ENCODE results near the gene GUCY1A2.

The GUCY1A2 gene

GRCh38 chr11:106971864-106972263 is 46.4 kb downstream of the GUCY1A2 start:
- DNase-seq (ENCODE audit: extremely low read depth, low read depth), result no peak
- H3K4me3 ChIP-seq (replicated peaks; ENCODE audit: low read depth, low read length), result no peak overlapping the region
- TF ChIP-seq CTCF (IDR thresholded peaks at IDR 0.05; ENCODE audit: low read depth, low read length, missing control alignments), result no peak

GRCh38 chr11:106969644-106970355 is 48.5 kb downstream of the GUCY1A2 start:
- TF ChIP-seq CTCF (IDR thresholded peaks at IDR 0.05; ENCODE audit: low read depth, low read length, missing control alignments), result no peak
- DNase-seq (ENCODE audit: extremely low read depth, low read depth), result no peak
- no peak overlapping the region for H3K4me3 ChIP-seq (replicated peaks; ENCODE audit: low read depth, low read length)

- no peak for TF ChIP-seq CTCF (IDR thresholded peaks at IDR 0.05; ENCODE audit: low read depth, low read length, missing control alignments)
- no peak for DNase-seq (ENCODE audit: extremely low read depth, low read depth)
- H3K4me3 ChIP-seq (replicated peaks; ENCODE audit: low read depth, low read length), result no peak overlapping the region
Measured at GRCh38 chr11:106962995-106963394, 55.3 kb downstream of the GUCY1A2 start.

- no peak overlapping the region for H3K4me3 ChIP-seq (replicated peaks; ENCODE audit: low read depth, low read length)
- no peak for TF ChIP-seq CTCF (IDR thresholded peaks at IDR 0.05; ENCODE audit: low read depth, low read length, missing control alignments)
- peak; percentile 69 for DNase-seq (ENCODE audit: extremely low read depth, low read depth)
Measured at GRCh38 chr11:106961518-106961917, 56.8 kb downstream of the GUCY1A2 start.

GRCh38 chr11:106961048-106961447 is 57.2 kb downstream of the GUCY1A2 start:
- no peak for TF ChIP-seq CTCF (IDR thresholded peaks at IDR 0.05; ENCODE audit: low read depth, low read length, missing control alignments)
- DNase-seq (ENCODE audit: extremely low read depth, low read depth), result no peak
- no peak overlapping the region for H3K4me3 ChIP-seq (replicated peaks; ENCODE audit: low read depth, low read length)

- DNase-seq (ENCODE audit: extremely low read depth, low read depth), result no peak
- no peak overlapping the region for H3K4me3 ChIP-seq (replicated peaks; ENCODE audit: low read depth, low read length)
- no peak for TF ChIP-seq CTCF (IDR thresholded peaks at IDR 0.05; ENCODE audit: low read depth, low read length, missing control alignments)
Measured at GRCh38 chr11:106959800-106960199, 58.5 kb downstream of the GUCY1A2 start.

- DNase-seq (ENCODE audit: extremely low read depth, low read depth), result no peak
- H3K4me3 ChIP-seq (replicated peaks; ENCODE audit: low read depth, low read length), result no peak overlapping the region
- no peak for TF ChIP-seq CTCF (IDR thresholded peaks at IDR 0.05; ENCODE audit: low read depth, low read length, missing control alignments)
Measured at GRCh38 chr11:106959386-106959785, 58.9 kb downstream of the GUCY1A2 start.
